ENCODE results near the gene CA5A.

DNA sequence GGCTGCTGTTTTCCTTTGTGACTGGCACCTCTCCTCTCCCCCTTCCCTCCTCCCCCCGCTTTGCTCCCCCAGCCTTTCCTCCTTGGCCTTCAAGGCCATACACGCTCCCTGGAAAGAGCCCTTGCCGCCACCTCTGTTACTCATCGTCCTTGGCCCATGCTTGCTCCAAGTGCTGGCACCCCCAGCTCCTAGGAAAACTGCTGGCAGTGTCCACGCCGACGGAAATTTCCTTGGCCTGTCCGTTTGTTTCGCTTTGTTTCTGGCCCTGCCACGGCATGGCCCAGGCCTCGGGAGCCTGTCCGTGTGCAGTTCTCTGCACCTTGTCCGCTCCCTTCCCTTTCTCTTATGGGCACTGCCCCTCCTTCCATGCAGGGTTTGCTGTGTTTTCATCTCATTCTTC, 18.0 kb downstream of the CA5A start:
- TF ChIP-seq, protein P1, sequence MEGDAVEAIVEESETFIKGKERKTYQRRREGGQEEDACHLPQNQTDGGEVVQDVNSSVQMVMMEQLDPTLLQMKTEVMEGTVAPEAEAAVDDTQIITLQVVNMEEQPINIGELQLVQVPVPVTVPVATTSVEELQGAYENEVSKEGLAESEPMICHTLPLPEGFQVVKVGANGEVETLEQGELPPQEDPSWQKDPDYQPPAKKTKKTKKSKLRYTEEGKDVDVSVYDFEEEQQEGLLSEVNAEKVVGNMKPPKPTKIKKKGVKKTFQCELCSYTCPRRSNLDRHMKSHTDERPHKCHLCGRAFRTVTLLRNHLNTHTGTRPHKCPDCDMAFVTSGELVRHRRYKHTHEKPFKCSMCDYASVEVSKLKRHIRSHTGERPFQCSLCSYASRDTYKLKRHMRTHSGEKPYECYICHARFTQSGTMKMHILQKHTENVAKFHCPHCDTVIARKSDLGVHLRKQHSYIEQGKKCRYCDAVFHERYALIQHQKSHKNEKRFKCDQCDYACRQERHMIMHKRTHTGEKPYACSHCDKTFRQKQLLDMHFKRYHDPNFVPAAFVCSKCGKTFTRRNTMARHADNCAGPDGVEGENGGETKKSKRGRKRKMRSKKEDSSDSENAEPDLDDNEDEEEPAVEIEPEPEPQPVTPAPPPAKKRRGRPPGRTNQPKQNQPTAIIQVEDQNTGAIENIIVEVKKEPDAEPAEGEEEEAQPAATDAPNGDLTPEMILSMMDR (IDR thresholded peaks at IDR 0.05), result no peak
- no peak for TF ChIP-seq POLR2A (IDR thresholded peaks at IDR 0.05)

All from transverse colon (tissue), 3 donors.